ENCODE results near the gene SDCCAG8. TPM values are rescaled to one million over a fixed set of nuclear protein-coding genes. Genes with fewer than 3 reads are reported as not detected.

Gene SDCCAG8
- total RNA-seq, 1 experiment from 2014 or later = 14.0 TPM

GRCh38 chr1:243414152-243414494 is 158.3 kb downstream of the SDCCAG8 start:
- Histone ChIP-seq H3K4me1 (ENCODE audit: control insufficient read depth, insufficient read depth, low read length) (no peaks in the 10 kb centered on the region), H3K9me3 (ENCODE audit: control insufficient read depth, insufficient read depth, low read depth, low read length) (no peaks in the 10 kb centered on the region), H3K27me3 (ENCODE audit: control insufficient read depth, insufficient read depth, low read length) (no peaks in the 10 kb centered on the region), H3K4me3 (ENCODE audit: low read depth in 2 of 2, low read length in 2 of 2) (no peak overlapping the region), H3K27ac (ENCODE audit: low read length) (no peak overlapping the region), H3K36me3 (ENCODE audit: control insufficient read depth, insufficient read depth, low read length) (no peaks in the 10 kb centered on the region; the same call in 1 of the 2 replicates)
- BruUV-seq (replicated peaks) = no TSS peak
- ChIA-PET CTCF (no interaction called here), POLR2A (no interaction called here)
- ATAC-seq (no peak), DNase-seq (ENCODE audit: low read depth, low spot score) (no peak)
- in situ Hi-C loops (cut with HindIII; ENCODE audit: low pct_unique_long_range_greater_than_20kb, low sequenced_read_pairs) (no loop called here), intact Hi-C loops (cut with micrococcal nuclease; ENCODE audit: unreplicated experiment) (no loop called here)
- TF ChIP-seq POLR2AphosphoS5 (IDR thresholded peaks at IDR 0.05; ENCODE audit: low read depth, low read length) (no peak), CTCF (IDR thresholded peaks at IDR 0.05) (no peak), TCF7L2 (IDR thresholded peaks at IDR 0.05; ENCODE audit: low read depth, low read length) (no peak), REST (IDR thresholded peaks at IDR 0.05; ENCODE audit: insufficient read depth in 1 of 2, low read depth in 2 of 2, low read length in 1 of 2) (no peak), SIN3A (IDR thresholded peaks at IDR 0.05; ENCODE audit: borderline replicate concordance, insufficient read depth, low read depth, low read length) (no peak)

- intact Hi-C loops (cut with micrococcal nuclease; ENCODE audit: unreplicated experiment) = no loop called here
- POLR2A ChIA-PET = no interaction called here
- Histone ChIP-seq H3K27me3 (ENCODE audit: control insufficient read depth, insufficient read depth, low read length) (no peaks in the 10 kb centered on the region), H3K4me1 (ENCODE audit: control insufficient read depth, insufficient read depth, low read length) (no peaks in the 10 kb centered on the region), H3K4me3 (ENCODE audit: low read depth in 2 of 2, low read length in 2 of 2) (no peak overlapping the region), H3K9me3 (ENCODE audit: control insufficient read depth, insufficient read depth, low read depth, low read length) (no peaks in the 10 kb centered on the region), H3K27ac (ENCODE audit: low read length) (no peak overlapping the region), H3K36me3 (ENCODE audit: control insufficient read depth, insufficient read depth, low read length) (no peaks in the 10 kb centered on the region; the same call in 1 of the 2 replicates)
- ATAC-seq = no peak
- no TSS peak for BruUV-seq (replicated peaks)
- no peak for DNase-seq (ENCODE audit: low read depth, low spot score)
- CTCF ChIA-PET = no interaction called here
- no peak for TF ChIP-seq CTCF (IDR thresholded peaks at IDR 0.05)
- no peak for TF ChIP-seq TCF7L2 (IDR thresholded peaks at IDR 0.05; ENCODE audit: low read depth, low read length)
- TF ChIP-seq REST (IDR thresholded peaks at IDR 0.05; ENCODE audit: insufficient read depth in 1 of 2, low read depth in 2 of 2, low read length in 1 of 2) = no peak
- TF ChIP-seq SIN3A (IDR thresholded peaks at IDR 0.05; ENCODE audit: borderline replicate concordance, insufficient read depth, low read depth, low read length) = no peak
- no peak for TF ChIP-seq POLR2AphosphoS5 (IDR thresholded peaks at IDR 0.05; ENCODE audit: low read depth, low read length)
- in situ Hi-C loops (cut with HindIII; ENCODE audit: low pct_unique_long_range_greater_than_20kb, low sequenced_read_pairs) = no loop called here
Measured at GRCh38 chr1:243415663-243416408, 160.0 kb downstream of the SDCCAG8 start.
